GM21825 (cell line): ENCODE results near the gene SMARCA4.
"Not testable (repeated sequence)": the region's sequence is repeated elsewhere in the genome, so short reads cannot be mapped to it uniquely, and the experiment has no call there.

Experiments
- ATAC-seq: cut with Tn5 transposase; IDR thresholded peaks from one replicate; pipeline ENCODE4 v1.9.1; 2021; ENCODE audit warnings: mild to moderate bottlenecking, moderate library complexity; ENCODE audit not compliant: unreplicated experiment

Gene SMARCA4

DNA sequence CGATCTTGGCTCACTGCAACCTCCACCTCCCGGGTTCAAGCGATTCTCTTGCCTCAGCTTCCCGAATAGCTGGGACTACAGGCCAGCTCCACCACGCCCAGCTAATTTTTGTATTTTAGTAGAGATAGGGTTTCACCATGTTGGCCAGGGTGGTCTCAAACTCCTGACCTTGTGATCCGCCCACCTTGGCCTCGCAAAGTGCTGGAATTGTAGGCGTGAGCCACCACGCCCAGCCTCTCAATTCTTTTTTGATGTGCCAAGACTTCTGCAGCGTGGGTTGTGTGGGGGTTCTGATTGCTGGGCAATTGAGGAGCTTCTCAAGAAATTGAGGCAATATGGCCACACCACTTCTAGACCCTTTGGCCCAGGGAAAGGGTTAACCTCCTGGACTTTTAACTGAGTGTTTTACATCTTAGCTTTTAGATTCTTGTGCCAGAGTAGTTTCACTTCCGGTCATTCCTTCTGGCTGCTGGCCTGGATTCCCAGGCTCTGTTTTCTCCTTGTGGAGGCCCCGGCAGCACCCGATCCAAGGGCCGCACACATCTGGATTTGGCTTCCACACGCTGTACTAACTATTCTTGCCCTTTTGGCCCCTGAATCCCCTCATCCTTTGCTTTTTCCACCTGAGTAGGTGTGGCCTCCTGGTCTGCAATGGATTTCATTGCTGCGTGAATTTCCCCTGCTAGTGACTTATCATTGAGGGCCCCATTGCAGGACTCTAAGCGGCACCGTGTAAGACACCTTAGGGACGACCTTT, 14.7 kb downstream of the SMARCA4 start:
- ATAC-seq: no peak

DNA sequence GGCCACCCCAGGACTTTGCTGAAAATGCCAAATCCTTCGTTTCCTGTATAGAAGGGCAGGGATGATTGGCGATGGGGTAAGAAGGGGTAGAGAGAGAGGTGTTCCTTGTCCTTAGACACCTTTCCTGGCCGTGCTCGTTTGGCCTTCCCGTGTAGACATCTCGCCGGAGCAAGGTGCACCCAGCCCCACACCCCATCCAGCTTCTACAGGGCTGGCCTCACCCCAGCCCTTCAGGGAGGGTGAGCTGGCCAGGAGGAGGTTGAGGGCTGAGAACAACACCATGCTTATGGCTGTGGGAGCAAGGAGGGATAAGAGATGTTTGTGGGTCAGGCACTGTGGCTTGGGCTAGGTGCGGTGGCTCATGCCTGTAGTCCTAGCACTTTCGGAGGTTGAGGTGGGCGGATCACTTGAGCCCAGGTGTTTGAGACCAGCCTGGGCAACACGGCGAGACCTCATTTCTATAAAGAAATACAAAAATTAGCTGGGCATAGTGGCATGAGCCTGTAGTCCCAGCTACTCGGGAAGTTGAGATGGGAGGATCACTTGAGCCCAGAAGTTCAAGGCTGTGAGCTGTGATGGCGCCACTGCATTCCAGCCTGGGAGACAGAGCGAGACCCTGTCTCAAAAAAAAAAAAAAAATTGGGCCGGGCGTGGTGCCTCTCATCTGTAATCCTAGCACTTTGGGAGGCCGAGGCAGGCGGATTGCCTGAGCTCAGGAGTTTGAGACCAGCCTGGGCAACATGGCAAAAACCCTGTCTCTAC, 15.5 kb downstream of the SMARCA4 start:
- ATAC-seq: no peak

DNA sequence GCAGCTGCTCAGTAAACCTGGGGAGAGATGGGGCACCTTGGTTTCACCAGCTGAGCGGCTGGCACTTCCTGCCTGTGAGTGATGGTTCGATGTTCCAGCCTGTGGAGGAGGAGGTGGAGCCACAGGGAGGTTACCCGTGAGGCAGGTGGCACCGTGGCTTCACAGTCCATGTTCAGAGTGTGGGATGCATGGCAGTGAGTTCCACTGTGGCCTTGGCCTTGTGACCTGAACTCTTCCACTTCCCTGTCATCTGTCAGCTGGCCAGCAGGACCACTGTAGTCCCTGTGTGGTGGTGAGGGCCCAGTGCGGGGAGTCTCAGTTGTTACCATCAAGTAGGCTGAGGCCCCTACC, 16.9 kb downstream of the SMARCA4 start:
- ATAC-seq: no peak

DNA sequence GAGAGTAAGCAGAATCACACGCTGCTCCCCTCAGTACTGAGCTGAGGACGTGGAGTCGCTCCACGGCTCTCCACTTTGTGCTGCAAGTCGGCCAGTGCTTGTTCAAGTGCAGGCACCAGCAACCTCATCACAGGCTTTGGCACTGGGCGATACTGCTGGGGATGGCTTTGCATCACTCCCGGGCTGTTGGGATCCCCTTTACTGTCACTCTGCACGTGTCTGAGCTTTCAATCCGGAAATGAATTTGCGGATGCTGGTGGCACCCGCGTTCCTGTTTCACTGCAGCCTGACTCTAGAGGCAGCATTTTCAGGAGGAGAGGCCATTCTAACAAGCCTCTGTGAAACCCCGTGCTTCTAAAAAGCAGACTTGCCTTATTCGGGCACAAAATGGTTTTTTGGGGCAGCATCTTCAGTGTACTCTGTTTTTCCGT, 19.1 kb downstream of the SMARCA4 start:
- no peak for ATAC-seq

DNA sequence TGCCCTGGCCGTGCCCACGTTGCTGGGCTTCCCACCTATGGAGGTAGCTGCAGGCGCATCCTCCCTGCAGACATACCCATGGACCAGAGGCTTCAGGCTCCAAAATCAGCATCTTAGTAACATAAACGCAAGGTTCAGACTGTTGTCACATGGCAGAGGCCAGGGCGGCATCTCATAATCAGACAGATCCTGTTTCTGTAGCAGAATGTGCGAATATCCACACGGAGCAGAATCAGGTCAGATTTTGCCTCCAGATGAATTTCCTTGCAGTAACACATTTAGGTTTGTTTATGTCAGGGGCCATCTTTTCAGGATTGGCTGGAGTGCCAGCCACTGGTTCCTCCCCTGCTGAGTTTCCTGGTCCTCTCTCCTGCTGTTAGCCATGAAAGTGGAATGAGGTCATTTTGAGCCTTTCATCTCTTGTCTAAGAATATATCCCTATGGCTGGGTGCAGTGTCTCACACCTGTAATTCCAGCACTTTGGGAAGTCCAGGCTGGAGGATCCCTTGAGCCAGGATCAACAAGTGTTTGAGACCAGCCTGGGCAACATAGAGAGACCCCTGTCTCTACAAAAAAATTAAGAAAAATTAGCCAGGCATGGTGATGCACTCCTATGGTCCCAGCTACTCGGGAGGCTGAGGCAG, 20.5 kb downstream of the SMARCA4 start:
- ATAC-seq: no peak

DNA sequence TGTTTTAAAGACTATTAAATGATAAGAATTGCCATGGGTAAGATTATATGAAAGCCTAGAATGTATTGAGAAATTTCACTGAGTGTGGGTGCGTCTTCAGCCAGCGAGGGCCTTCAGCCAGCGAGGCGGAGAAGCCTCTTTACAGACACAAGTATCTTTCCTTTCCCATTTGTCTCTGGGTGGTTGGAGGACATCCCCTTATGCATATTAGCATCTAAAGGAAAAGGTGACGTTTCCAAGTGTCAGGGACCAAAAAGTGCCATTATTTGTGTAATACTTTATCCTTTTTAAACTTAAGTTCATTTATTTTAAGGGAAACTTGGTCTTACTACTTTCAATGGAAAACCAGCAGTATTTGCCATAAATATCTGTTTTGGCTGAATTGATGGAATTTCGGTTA, 22.2 kb downstream of the SMARCA4 start:
- no peak for ATAC-seq

DNA sequence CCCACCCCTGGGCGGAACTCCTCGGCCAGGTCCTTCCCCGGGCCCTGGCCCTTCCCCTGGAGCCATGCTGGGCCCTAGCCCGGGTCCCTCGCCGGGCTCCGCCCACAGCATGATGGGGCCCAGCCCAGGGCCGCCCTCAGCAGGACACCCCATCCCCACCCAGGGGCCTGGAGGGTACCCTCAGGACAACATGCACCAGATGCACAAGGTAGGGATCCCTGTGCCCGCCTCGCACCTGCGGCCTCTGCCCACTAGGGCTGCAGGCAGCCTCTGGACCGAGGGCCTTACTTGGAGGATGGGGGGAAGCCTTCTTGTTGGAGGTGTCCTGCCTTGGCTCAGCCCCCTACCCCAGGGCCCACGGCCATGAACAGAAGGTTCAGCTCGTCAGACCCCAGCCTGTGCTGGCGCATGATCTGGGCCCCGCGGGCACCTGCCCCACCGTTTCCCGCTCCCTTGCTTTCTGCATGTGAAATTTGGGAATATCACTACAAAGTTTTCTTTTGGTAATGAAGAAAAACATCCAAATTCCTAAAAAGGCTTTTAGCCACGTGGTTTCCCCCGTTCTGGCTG, 23.4 kb downstream of the SMARCA4 start:
- ATAC-seq: no peak

DNA sequence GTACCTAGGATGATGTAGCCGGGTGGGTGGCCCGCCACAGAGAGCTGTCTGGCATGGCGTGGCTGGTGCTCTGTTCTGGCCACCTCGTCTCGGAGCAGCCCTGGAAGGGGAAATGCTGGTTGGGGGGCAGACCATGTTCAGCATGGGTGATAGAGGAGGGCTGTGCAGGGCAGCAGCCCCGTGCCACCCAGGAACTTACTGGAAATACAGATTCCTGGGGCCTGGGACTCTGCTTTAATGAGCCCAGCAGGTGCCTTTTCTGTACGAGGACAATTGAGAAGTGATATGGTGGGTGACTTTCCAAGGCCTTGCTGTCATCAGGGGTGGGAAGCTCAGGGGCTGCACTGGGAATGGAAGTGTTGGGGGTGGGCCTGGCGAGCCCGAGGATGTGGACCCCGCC, 24.7 kb downstream of the SMARCA4 start:
- ATAC-seq: no peak

DNA sequence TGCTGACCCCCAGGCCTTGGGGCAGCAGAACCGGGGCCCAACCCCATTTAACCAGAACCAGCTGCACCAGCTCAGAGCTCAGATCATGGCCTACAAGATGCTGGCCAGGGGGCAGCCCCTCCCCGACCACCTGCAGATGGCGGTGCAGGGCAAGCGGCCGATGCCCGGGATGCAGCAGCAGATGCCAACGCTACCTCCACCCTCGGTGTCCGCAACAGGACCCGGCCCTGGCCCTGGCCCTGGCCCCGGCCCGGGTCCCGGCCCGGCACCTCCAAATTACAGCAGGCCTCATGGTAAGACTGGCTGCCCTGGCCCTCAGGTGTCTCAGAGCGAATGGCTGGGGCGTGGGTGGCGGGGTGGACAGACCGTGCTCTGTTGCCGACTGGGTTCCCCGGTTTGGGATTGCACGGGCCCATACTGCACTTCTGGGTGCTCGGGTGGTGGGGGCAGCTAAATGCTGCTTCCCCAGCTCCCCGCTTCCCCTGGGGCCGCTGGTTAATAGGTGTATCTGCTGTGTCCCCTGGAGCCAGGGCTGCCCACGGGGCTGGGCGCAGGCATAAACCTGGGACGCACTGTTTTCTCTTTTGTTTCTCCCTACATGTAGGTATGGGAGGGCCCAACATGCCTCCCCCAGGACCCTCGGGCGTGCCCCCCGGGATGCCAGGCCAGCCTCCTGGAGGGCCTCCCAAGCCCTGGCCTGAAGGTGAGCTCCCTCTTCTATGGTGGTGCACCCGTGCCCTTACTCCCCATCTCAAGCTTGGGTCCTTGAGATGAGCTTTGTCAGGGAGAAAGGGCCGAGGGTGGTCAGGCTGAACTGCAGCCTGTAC, 25.7 kb downstream of the SMARCA4 start:
- no peak for ATAC-seq

DNA sequence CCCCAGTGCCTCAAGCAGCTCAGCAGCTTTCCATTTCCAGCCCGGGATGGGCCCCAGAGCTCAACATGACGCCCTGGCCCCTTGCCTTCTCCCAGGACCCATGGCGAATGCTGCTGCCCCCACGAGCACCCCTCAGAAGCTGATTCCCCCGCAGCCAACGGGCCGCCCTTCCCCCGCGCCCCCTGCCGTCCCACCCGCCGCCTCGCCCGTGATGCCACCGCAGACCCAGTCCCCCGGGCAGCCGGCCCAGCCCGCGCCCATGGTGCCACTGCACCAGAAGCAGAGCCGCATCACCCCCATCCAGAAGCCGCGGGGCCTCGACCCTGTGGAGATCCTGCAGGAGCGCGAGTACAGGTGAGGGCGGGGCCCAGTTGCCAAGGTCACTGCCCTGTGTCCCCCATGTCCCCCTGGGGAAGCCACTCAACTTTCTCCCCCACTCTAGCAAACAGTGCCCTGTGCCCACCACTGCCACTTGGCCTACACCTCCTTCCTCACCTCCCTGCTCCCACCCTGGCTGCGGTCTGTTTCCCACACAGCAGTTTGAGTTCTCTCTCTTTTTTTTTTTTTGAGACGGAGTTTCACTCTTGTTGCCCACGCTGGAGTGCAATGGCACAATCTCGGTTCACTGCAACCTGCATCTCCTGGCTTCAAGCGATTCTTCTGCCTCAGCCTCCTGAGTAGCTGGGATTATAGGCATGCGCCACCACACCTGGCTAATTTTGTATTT, 26.9 kb downstream of the SMARCA4 start:
- no peak for ATAC-seq

DNA sequence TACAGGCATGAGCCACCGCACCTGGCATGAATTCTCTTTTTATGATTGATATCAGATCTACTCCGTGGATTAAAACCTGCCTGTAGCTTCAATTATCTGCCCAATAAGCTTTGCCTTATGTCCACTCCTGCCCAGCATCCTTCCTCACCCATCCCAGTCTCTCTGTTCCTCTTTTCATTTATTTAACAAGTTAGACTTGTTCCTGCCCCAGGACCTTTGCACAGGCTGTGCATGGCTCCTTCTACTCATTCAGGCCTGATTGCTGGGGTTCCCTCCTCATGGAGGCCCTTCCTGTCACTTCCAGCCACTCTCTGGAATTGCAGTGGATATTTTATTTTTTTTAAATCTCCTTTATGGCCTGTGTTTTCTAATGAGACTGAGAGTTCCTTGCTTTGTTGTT, 27.6 kb downstream of the SMARCA4 start:
- no peak for ATAC-seq

DNA sequence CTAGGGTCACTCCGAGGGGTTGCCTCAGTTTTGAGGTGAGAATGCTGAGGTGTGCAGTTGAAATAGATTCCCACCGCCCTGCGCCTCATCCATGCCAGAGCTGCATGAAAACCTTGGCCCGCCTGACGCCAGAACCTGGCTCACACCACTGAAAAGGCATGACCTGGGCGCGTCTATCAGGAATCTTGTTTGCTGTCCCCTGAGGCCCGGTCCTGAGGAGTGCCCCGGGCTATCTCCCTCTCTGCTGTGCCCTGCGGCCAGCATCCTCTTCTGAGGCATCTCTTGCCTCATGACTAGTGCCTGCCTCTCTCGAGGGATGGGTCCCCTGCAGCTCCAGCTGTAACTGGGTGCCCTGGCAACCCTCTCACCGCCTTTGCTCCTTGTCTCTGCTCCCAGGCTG, 28.1 kb downstream of the SMARCA4 start:
- ATAC-seq: no peak

DNA sequence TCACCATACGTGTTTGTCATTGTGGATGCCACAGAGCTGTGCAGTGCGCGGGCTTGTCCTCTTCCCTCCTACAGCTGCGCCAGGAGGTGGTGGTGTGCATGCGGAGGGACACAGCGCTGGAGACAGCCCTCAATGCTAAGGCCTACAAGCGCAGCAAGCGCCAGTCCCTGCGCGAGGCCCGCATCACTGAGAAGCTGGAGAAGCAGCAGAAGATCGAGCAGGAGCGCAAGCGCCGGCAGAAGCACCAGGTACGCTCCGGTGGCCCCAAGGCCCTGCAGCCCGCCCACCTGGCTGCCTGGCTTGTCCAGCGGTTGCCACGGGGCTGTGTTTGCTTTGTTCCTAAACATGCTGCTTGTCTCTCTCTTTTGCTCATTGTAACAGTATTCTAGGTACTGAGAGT, 30.2 kb downstream of the SMARCA4 start:
- ATAC-seq: no peak

DNA sequence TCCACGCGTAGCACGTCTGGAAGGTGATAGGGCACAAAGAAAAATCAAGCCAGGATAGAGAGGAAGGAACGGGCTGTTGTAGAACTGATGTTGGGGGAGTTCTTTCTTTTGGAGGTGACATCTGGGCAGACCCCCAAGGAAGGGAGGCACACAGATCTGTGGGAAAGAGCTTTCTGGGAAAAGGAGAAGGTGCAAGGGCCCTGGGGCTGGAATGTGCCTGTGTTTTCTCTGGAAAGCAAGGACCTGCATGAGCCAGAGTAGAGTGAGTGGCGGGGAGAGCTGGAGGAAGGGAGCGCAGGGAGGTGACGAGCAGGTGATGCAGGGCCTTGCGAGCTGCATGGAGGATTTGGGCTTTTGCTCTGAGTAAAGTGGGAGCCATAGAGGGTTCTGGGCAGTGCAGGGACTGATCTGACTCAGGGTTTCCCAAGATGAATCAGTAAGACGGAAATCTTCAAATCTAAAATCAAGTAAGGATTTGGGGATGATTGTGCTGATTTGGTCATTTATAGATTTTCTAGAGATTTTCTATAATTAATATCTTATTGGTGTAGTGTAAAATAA, 30.8 kb downstream of the SMARCA4 start:
- no peak for ATAC-seq

DNA sequence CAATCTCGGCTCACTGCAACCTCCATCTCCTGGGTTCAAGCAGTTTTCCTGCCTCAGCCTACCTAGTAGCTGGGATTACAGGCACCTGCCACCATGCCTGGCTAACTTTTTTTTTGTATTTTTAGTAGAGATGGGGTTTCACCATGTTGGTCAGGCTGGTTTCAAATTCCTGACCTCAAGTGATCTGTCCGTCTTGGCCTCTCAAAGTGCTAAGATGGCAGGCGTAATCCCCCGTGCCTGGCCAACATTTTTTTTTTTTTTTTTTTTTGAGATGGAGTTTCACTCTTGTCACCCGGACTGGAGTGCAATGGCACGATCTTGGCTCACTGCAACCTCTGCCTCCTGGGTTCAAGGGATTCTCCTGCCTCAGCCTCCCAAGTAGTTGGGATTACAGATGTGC, 31.3 kb downstream of the SMARCA4 start:
- ATAC-seq: not testable (repeated sequence)

DNA sequence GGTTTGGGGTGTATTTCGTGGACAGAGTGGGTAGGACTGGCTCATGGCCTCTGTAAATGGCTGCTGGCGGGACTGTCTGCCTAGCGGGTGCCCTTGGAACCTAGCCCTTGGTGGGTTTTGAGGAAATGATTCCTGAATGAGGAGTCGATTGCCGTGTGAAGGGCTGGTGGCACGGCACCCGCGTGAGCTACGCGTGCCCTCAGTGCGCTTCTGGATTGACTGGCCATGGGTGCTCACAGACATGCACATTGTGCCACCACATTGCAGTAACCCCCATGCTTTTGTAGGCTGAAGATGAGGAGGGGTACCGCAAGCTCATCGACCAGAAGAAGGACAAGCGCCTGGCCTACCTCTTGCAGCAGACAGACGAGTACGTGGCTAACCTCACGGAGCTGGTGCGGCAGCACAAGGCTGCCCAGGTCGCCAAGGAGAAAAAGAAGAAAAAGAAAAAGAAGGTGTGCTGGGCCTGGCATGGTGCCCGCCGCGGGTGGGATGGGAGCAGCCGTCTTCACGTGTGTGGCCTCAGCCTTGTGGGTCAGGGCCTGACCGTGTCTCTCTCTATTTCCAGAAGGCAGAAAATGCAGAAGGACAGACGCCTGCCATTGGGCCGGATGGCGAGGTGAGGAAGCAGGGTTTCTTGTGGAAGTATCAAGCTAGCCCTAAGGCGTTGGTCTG, 35.2 kb downstream of the SMARCA4 start:
- no peak for ATAC-seq

DNA sequence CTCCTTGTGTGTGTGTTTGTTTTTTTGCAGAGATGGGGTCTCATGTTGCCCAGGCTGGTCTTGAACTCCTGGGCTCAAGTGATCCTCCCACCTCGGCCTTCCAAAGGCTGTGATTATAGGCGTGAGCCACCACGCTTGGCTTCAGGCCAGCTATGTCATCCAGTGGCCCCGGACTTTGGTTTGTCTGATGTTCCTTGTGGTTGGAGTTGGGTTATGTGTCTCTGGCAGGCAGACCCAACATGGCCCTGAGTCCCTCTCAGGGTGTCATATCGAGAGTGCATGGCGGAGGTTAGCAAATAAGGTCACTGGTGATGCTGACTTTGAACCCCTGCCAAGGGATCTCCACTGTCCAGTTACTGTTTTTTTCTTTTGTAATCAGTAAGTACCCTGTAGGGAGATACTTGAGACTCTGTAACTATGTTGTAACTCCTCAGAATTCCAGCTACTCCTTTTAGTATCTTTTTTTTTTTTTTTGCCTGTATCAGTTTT, 37.3 kb downstream of the SMARCA4 start:
- ATAC-seq: no peak

DNA sequence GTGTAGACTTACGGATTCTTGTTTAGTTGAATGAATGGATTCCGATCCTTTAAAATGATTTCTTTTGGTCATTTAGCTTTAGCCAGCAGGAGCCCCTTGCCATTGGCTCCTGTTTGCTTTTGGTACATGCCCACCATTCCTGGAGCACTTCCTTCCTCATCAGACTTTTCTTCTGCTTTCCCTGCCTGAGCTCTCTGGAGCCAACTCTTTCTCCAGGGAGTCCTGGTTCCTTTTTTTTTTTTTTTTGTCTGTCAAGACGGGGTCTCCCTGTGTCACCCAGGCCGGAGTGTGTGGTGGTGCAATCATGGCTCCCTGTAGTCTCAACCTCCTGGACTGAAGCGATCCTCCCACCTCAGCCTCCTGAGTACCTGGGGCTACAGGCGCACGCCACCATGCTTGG, 37.8 kb downstream of the SMARCA4 start:
- no peak for ATAC-seq

DNA sequence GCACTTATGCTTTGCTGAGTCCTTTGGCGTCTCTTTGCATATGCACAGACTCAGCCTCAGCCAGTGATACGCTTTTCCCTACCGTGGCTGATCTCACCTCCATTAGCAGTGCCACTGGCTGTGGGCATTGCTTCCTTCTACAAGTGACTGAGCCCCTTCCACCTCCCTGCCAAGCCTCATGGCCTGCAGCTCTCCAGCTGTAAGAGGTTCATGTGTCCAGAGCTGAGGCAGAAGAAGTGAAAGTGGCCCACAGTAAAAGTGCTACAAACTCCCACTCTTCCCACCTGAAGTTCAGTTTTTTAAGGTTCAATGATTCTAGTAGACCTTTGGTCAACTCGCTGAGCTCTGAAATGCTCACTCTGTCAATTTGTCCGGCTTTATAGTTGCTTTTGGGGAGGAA, 44.7 kb downstream of the SMARCA4 start:
- no peak for ATAC-seq
